Central memory CD8-positive, alpha-beta T cell (primary cell): ENCODE data around the gene S100G.

Source experiments
- ATAC-seq: fragments of 150-1000 bp; cut with Tn5 transposase; replicated peaks from 2 replicates; pipeline ENCODE4 v1.10.0; 2022; ENCODE audit warnings: mild to moderate bottlenecking, moderate FRiP score, moderate number of reproducible peaks; ENCODE audit not compliant: poor library complexity, severe bottlenecking; ENCODE audit errors: extremely low read depth
- DNase-seq, 2 donors: peaks; one replicate each; pipeline ENCODE4 v3.0.0; 2021; ENCODE audit warnings: low spot score in 2 of 2
- H3K27ac Mint-ChIP-seq: one replicate; pipeline ENCODE4 v1.8.0; 2022; ENCODE audit warnings: low read depth, mild to moderate bottlenecking, moderate library complexity, mixed read lengths
- H3K27me3 Mint-ChIP-seq: one replicate; pipeline ENCODE4 v1.8.0; 2022; ENCODE audit warnings: mixed read lengths
- H3K36me3 Mint-ChIP-seq: one replicate; pipeline ENCODE4 v1.8.0; 2022; ENCODE audit warnings: mild to moderate bottlenecking, moderate library complexity, mixed read lengths; ENCODE audit not compliant: insufficient read depth
- H3K4me1 Mint-ChIP-seq: one replicate; pipeline ENCODE4 v1.8.0; 2022; ENCODE audit warnings: mixed read lengths
- H3K4me3 Mint-ChIP-seq: one replicate; pipeline ENCODE4 v1.8.0; 2022; ENCODE audit warnings: mild to moderate bottlenecking, moderate library complexity, mixed read lengths
- H3K9me3 Mint-ChIP-seq: one replicate; pipeline ENCODE4 v1.8.0; 2022; ENCODE audit warnings: mixed read lengths

The S100G gene

GRCh38 chrX:16628946-16629595 lies 20.9 kb upstream of the S100G start:
- Mint-ChIP-seq H3K27me3 (no peaks in the 10 kb centered on the region), H3K4me3 (no peak overlapping the region), H3K36me3 (peaks cover 3% of the 10 kb centered on the region), H3K4me1 (no peaks in the 10 kb centered on the region), H3K9me3 (no peaks in the 10 kb centered on the region), H3K27ac (no peak overlapping the region)
- DNase-seq (no peak), ATAC-seq (no peak)

GRCh38 chrX:16629909-16630308 lies 20.0 kb upstream of the S100G start:
- H3K36me3 Mint-ChIP-seq = peaks cover 3% of the 10 kb centered on the region
- no peaks in the 10 kb centered on the region for H3K9me3 Mint-ChIP-seq
- DNase-seq (no peak), ATAC-seq (no peak)
- H3K4me1 Mint-ChIP-seq = no peaks in the 10 kb centered on the region
- no peaks in the 10 kb centered on the region for H3K27me3 Mint-ChIP-seq
- no peak overlapping the region for H3K4me3 Mint-ChIP-seq
- H3K27ac Mint-ChIP-seq = no peak overlapping the region

GRCh38 chrX:16633754-16634153 lies 16.2 kb upstream of the S100G start:
- Mint-ChIP-seq H3K4me1 (no peaks in the 10 kb centered on the region), H3K27ac (no peak overlapping the region), H3K36me3 (peaks cover 5% of the 10 kb centered on the region), H3K27me3 (no peaks in the 10 kb centered on the region), H3K9me3 (no peaks in the 10 kb centered on the region), H3K4me3 (no peak overlapping the region)
- ATAC-seq = no peak
- no peak for DNase-seq

- ATAC-seq (no peak), DNase-seq (no peak)
- no peaks in the 10 kb centered on the region for H3K4me1 Mint-ChIP-seq
- H3K36me3 Mint-ChIP-seq = peaks cover 5% of the 10 kb centered on the region
- H3K9me3 Mint-ChIP-seq = no peaks in the 10 kb centered on the region
- H3K4me3 Mint-ChIP-seq = no peak overlapping the region
- H3K27me3 Mint-ChIP-seq = no peaks in the 10 kb centered on the region
- no peak overlapping the region for H3K27ac Mint-ChIP-seq
Observed at GRCh38 chrX:16635040-16635439, 14.9 kb upstream of the S100G start.

GRCh38 chrX:16635596-16635995 lies 14.4 kb upstream of the S100G start:
- no peaks in the 10 kb centered on the region for H3K4me1 Mint-ChIP-seq
- H3K27me3 Mint-ChIP-seq = no peaks in the 10 kb centered on the region
- H3K9me3 Mint-ChIP-seq = no peaks in the 10 kb centered on the region
- DNase-seq = no peak
- peaks cover 5% of the 10 kb centered on the region for H3K36me3 Mint-ChIP-seq
- no peak overlapping the region for H3K4me3 Mint-ChIP-seq
- no peak overlapping the region for H3K27ac Mint-ChIP-seq
- no peak for ATAC-seq

GRCh38 chrX:16638533-16638932 lies 11.4 kb upstream of the S100G start:
- Mint-ChIP-seq H3K4me3 (no peak overlapping the region), H3K9me3 (no peaks in the 10 kb centered on the region), H3K36me3 (peaks cover 3% of the 10 kb centered on the region)

GRCh38 chrX:16639966-16640365 lies 10.0 kb upstream of the S100G start:
- Mint-ChIP-seq H3K27ac (no peak overlapping the region), H3K36me3 (peaks cover 3% of the 10 kb centered on the region), H3K27me3 (no peaks in the 10 kb centered on the region), H3K4me3 (no peak overlapping the region), H3K9me3 (no peaks in the 10 kb centered on the region), H3K4me1 (no peaks in the 10 kb centered on the region)
- ATAC-seq (no peak), DNase-seq (no peak)

More at GRCh38 chrX:16638533-16638932, 11.4 kb upstream of the S100G start:
- no peaks in the 10 kb centered on the region for H3K4me1 Mint-ChIP-seq
- H3K27ac Mint-ChIP-seq = no peak overlapping the region
- no peak for DNase-seq
- ATAC-seq = no peak
- H3K27me3 Mint-ChIP-seq = no peaks in the 10 kb centered on the region

GRCh38 chrX:16640823-16641222 lies 9.1 kb upstream of the S100G start:
- Mint-ChIP-seq H3K4me1 (no peaks in the 10 kb centered on the region), H3K9me3 (no peaks in the 10 kb centered on the region)

GRCh38 chrX:16643176-16643575 lies 6.8 kb upstream of the S100G start:
- Mint-ChIP-seq H3K4me3 (no peak overlapping the region), H3K27me3 (no peaks in the 10 kb centered on the region), H3K4me1 (no peaks in the 10 kb centered on the region), H3K27ac (no peak overlapping the region), H3K9me3 (no peaks in the 10 kb centered on the region), H3K36me3 (peaks cover 2% of the 10 kb centered on the region)
- DNase-seq = no peak
- ATAC-seq = no peak

More at GRCh38 chrX:16640823-16641222, 9.1 kb upstream of the S100G start:
- no peaks in the 10 kb centered on the region for H3K27me3 Mint-ChIP-seq
- ATAC-seq = no peak
- no peak for DNase-seq
- no peak overlapping the region for H3K4me3 Mint-ChIP-seq
- H3K27ac Mint-ChIP-seq = no peak overlapping the region
- H3K36me3 Mint-ChIP-seq = peaks cover 3% of the 10 kb centered on the region

GRCh38 chrX:16646366-16647138 lies 3.4 kb upstream of the S100G start:
- ATAC-seq = no peak
- H3K27me3 Mint-ChIP-seq = no peaks in the 10 kb centered on the region
- no peaks in the 10 kb centered on the region for H3K4me1 Mint-ChIP-seq
- H3K9me3 Mint-ChIP-seq = no peaks in the 10 kb centered on the region
- DNase-seq = no peak
- H3K4me3 Mint-ChIP-seq = no peak overlapping the region
- H3K36me3 Mint-ChIP-seq = no peaks in the 10 kb centered on the region
- H3K27ac Mint-ChIP-seq = no peak overlapping the region

GRCh38 chrX:16651391-16652024 lies 1.6 kb downstream of the S100G start:
- Mint-ChIP-seq H3K36me3 (no peaks in the 10 kb centered on the region), H3K9me3 (no peaks in the 10 kb centered on the region), H3K27ac (no peak overlapping the region), H3K4me3 (no peak overlapping the region), H3K27me3 (no peaks in the 10 kb centered on the region), H3K4me1 (no peaks in the 10 kb centered on the region)
- DNase-seq = no peak
- no peak for ATAC-seq

- ATAC-seq (no peak), DNase-seq (no peak)
- H3K4me1 Mint-ChIP-seq = no peaks in the 10 kb centered on the region
- H3K9me3 Mint-ChIP-seq = no peaks in the 10 kb centered on the region
- no peak overlapping the region for H3K27ac Mint-ChIP-seq
- peaks cover 2% of the 10 kb centered on the region for H3K36me3 Mint-ChIP-seq
- no peak overlapping the region for H3K4me3 Mint-ChIP-seq
- H3K27me3 Mint-ChIP-seq = no peaks in the 10 kb centered on the region
Observed at GRCh38 chrX:16653424-16653823, 3.5 kb downstream of the S100G start.

- Mint-ChIP-seq H3K4me3 (no peak overlapping the region), H3K36me3 (peaks cover 2% of the 10 kb centered on the region), H3K27ac (peak overlapping the region; percentile 70), H3K9me3 (no peaks in the 10 kb centered on the region), H3K4me1 (no peaks in the 10 kb centered on the region), H3K27me3 (no peaks in the 10 kb centered on the region)
- DNase-seq (no peak), ATAC-seq (no peak)
Observed at GRCh38 chrX:16654093-16654492, 4.1 kb downstream of the S100G start.
